ENCODE results near the gene PGS1. TPM values are rescaled to one million over a fixed set of nuclear protein-coding genes. Genes with fewer than 3 reads are reported as not detected.

The PGS1 gene
- total RNA-seq, 2 experiments from 2014 or later = 69.0 to 73.1 TPM

DNA sequence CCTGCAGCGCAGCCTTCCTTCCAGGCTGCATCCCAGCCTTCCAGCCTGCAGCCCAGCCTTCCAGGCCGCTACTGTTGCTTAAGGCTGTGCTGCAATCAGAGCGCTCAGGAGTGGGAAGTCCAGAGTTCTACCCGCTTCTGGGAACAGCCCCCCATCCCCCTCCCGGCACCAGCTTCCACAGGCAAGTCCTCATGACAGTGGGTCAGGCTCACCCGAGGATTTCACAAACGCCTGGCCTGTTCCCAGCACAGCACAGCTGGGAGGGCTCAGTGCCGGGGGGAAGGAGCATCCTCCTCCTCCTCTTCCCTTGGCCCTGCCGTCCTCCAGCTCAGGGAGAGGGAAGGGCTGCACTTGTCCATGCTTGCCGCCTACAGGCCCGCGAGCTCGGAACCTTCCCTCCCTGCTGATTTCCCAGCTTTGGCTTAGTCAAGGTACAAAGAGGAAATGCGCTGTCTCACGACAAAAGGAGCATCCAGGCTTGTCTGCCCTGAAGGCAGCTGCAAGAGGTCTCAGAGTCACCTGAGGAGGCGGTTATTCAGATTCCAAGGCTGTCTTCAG, 26.9 kb upstream of the PGS1 start:
- CTCF ChIA-PET = no interaction called here
- Mint-ChIP-seq H3K27me3 (ENCODE audit: low read depth) (no peaks in the 10 kb centered on the region), H3K9me3 (no peaks in the 10 kb centered on the region), H3K4me3 (peak overlapping the region; percentile 18), H3K36me3 (ENCODE audit: low read depth) (peaks cover 22% of the 10 kb centered on the region), H3K4me1 (ENCODE audit: low read depth) (peaks cover 71% of the 10 kb centered on the region), H3K27ac (no peak overlapping the region)
- intact Hi-C loops (cut with micrococcal nuclease) = no loop called here
- no peak for DNase-seq

DNA sequence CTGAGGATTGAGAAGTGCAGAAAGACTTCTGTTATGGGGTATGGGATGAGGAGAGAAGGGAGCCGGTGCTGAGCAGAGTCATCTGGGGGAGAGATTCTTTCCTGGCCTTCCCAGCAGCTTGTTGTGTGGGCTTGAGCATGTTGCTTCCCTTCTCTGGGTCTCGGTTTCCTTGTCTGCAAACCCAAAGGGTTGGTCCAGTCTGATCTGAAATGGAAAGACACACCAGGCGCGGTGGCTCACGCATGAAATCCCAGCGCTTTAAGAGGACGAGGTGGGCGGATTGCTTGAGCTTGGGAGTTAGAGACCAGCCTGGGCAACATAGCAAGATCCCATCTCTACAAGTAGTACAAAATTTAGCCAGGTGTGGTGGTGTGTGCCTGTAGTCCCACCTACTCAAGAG, 24.6 kb upstream of the PGS1 start:
- H3K4me3 Mint-ChIP-seq = peak overlapping the region; percentile 73
- CTCF ChIA-PET = interaction anchor here (0.9 kb wide), 1 partner anchor 18 kb away, joined by 3 read pairs; no protein-coding TSS in a partner anchor
- H3K36me3 Mint-ChIP-seq (ENCODE audit: low read depth) = peaks cover 44% of the 10 kb centered on the region
- H3K4me1 Mint-ChIP-seq (ENCODE audit: low read depth) = peaks cover 52% of the 10 kb centered on the region
- no peak for DNase-seq
- no peaks in the 10 kb centered on the region for H3K9me3 Mint-ChIP-seq
- intact Hi-C loops (cut with micrococcal nuclease) = no loop called here
- H3K27ac Mint-ChIP-seq = peak overlapping the region; percentile 36
- H3K27me3 Mint-ChIP-seq (ENCODE audit: low read depth) = no peaks in the 10 kb centered on the region

GRCh38 chr17:78355045-78355641, 23.3 kb upstream of the PGS1 start:
- CTCF ChIA-PET = no interaction called here
- DNase-seq = peak; percentile 78
- Mint-ChIP-seq H3K4me3 (peak overlapping the region; percentile 92), H3K36me3 (ENCODE audit: low read depth) (peaks cover 50% of the 10 kb centered on the region), H3K9me3 (no peaks in the 10 kb centered on the region), H3K27me3 (ENCODE audit: low read depth) (no peaks in the 10 kb centered on the region), H3K4me1 (ENCODE audit: low read depth) (peaks cover 47% of the 10 kb centered on the region), H3K27ac (peak overlapping the region; percentile 98)
- intact Hi-C loops (cut with micrococcal nuclease) = loop anchor here (5.0 kb wide), 2 partner anchors 228 to 422 kb away; partner anchors contain the start of gene TMC6

- H3K4me1 Mint-ChIP-seq (ENCODE audit: low read depth) = peaks cover 42% of the 10 kb centered on the region
- intact Hi-C loops (cut with micrococcal nuclease) = loop anchor here (1.0 to 5.0 kb wide), 7 partner anchors 12 to 422 kb away; partner anchors contain the start of gene TMC6
- no peak for DNase-seq
- CTCF ChIA-PET = interaction anchor here (1.0 to 1.1 kb wide), 2 partner anchors 9 to 66 kb away, joined by 3 read pairs; no protein-coding TSS in a partner anchor
- no peaks in the 10 kb centered on the region for H3K27me3 Mint-ChIP-seq (ENCODE audit: low read depth)
- H3K9me3 Mint-ChIP-seq = no peaks in the 10 kb centered on the region
- peak overlapping the region; percentile 98 for H3K27ac Mint-ChIP-seq
- peaks cover 50% of the 10 kb centered on the region for H3K36me3 Mint-ChIP-seq (ENCODE audit: low read depth)
- H3K4me3 Mint-ChIP-seq = peak overlapping the region; percentile 92
Observed at GRCh38 chr17:78355701-78356100, 22.7 kb upstream of the PGS1 start.

DNA sequence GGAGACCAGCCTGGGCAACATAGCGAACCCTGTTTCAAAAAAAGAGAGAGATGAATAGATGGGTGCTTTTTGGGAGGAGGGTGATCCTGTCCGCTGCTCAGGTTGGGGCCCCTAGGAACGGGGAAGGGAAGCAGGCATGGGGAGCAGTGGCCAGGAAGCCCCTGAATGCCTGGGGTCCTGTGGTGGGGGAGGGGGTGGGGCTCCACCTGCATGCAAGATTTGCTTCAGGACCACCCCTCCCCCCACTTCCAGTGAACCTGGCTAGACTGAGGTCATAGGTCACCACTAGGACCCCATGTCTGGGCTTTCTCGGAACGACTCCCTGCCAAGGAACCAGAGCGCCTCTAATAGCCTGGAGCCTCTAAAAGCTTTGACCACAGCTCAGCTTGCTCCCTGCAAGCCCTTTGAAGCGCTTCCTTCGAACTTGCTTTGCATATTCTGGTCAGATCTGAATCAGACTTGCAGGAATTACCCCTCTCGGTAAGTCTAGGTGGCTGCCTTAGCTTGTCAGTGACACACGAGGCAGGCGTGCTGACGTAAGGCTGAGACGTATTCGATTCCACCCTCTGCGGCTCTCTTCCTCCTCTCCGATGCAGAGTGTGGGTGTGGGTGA, 22.2 kb upstream of the PGS1 start:
- Mint-ChIP-seq H3K4me3 (peak overlapping the region; percentile 92), H3K36me3 (ENCODE audit: low read depth) (peaks cover 50% of the 10 kb centered on the region), H3K27me3 (ENCODE audit: low read depth) (no peaks in the 10 kb centered on the region), H3K4me1 (ENCODE audit: low read depth) (peaks cover 47% of the 10 kb centered on the region), H3K27ac (peak overlapping the region; percentile 98), H3K9me3 (no peaks in the 10 kb centered on the region)
- DNase-seq = peak; percentile 97
- intact Hi-C loops (cut with micrococcal nuclease) = loop anchor here (1.0 to 5.0 kb wide), 7 partner anchors 13 to 421 kb away; partner anchors contain the start of gene TMC6
- CTCF ChIA-PET = interaction anchor here (1.0 to 1.1 kb wide), 2 partner anchors 8 to 65 kb away, joined by 3 read pairs; no protein-coding TSS in a partner anchor

GRCh38 chr17:78357177-78357586, 21.3 kb upstream of the PGS1 start:
- Mint-ChIP-seq H3K4me1 (ENCODE audit: low read depth) (peaks cover 42% of the 10 kb centered on the region), H3K9me3 (no peaks in the 10 kb centered on the region), H3K36me3 (ENCODE audit: low read depth) (peaks cover 50% of the 10 kb centered on the region), H3K27me3 (ENCODE audit: low read depth) (no peaks in the 10 kb centered on the region), H3K4me3 (peak overlapping the region; percentile 92), H3K27ac (peak overlapping the region; percentile 98)
- CTCF ChIA-PET = no interaction called here
- peak; percentile 53 for DNase-seq
- intact Hi-C loops (cut with micrococcal nuclease) = loop anchor here (5.0 kb wide), 2 partner anchors 230 to 420 kb away; partner anchors contain the start of gene TMC6

GRCh38 chr17:78357672-78358537, 20.5 kb upstream of the PGS1 start:
- H3K27me3 Mint-ChIP-seq (ENCODE audit: low read depth) = peaks cover 2% of the 10 kb centered on the region
- H3K4me1 Mint-ChIP-seq (ENCODE audit: low read depth) = peaks cover 43% of the 10 kb centered on the region
- peaks cover 50% of the 10 kb centered on the region for H3K36me3 Mint-ChIP-seq (ENCODE audit: low read depth)
- CTCF ChIA-PET = interaction anchor here (0.8 to 3.9 kb wide), 7 partner anchors 12 to 107 kb away, joined by 3 to 35 read pairs (median 3); no protein-coding TSS in a partner anchor
- DNase-seq = no peak
- intact Hi-C loops (cut with micrococcal nuclease) = loop anchor here (5.0 kb wide), 2 partner anchors 231 to 419 kb away; partner anchors contain the start of gene TMC6
- H3K27ac Mint-ChIP-seq = peak overlapping the region; percentile 98
- no peaks in the 10 kb centered on the region for H3K9me3 Mint-ChIP-seq
- H3K4me3 Mint-ChIP-seq = peak overlapping the region; percentile 92

GRCh38 chr17:78358538-78359320, 19.7 kb upstream of the PGS1 start:
- H3K4me3 Mint-ChIP-seq = peak overlapping the region; percentile 92
- peaks cover 50% of the 10 kb centered on the region for H3K36me3 Mint-ChIP-seq (ENCODE audit: low read depth)
- H3K4me1 Mint-ChIP-seq (ENCODE audit: low read depth) = peaks cover 39% of the 10 kb centered on the region
- no peaks in the 10 kb centered on the region for H3K9me3 Mint-ChIP-seq
- CTCF ChIA-PET = interaction anchor here (0.8 to 3.9 kb wide), 6 partner anchors 26 to 108 kb away, joined by 3 to 35 read pairs (median 4); no protein-coding TSS in a partner anchor
- no peak for DNase-seq
- H3K27me3 Mint-ChIP-seq (ENCODE audit: low read depth) = peaks cover 5% of the 10 kb centered on the region
- H3K27ac Mint-ChIP-seq = peak overlapping the region; percentile 98
- intact Hi-C loops (cut with micrococcal nuclease) = loop anchor here (5.0 kb wide), 2 partner anchors 231 to 419 kb away; partner anchors contain the start of gene TMC6

GRCh38 chr17:78359321-78359996, 19.0 kb upstream of the PGS1 start:
- CTCF ChIA-PET = interaction anchor here (1.5 to 3.9 kb wide), 4 partner anchors 57 to 108 kb away, joined by 8 to 35 read pairs (median 10); no protein-coding TSS in a partner anchor
- intact Hi-C loops (cut with micrococcal nuclease) = loop anchor here (5.0 kb wide), 2 partner anchors 232 to 418 kb away; partner anchors contain the start of gene TMC6
- Mint-ChIP-seq H3K4me3 (peak overlapping the region; percentile 92), H3K27me3 (ENCODE audit: low read depth) (peaks cover 5% of the 10 kb centered on the region), H3K9me3 (no peaks in the 10 kb centered on the region), H3K4me1 (ENCODE audit: low read depth) (peaks cover 38% of the 10 kb centered on the region), H3K36me3 (ENCODE audit: low read depth) (peaks cover 44% of the 10 kb centered on the region), H3K27ac (peak overlapping the region; percentile 89)
- peak; percentile 53 for DNase-seq

DNA sequence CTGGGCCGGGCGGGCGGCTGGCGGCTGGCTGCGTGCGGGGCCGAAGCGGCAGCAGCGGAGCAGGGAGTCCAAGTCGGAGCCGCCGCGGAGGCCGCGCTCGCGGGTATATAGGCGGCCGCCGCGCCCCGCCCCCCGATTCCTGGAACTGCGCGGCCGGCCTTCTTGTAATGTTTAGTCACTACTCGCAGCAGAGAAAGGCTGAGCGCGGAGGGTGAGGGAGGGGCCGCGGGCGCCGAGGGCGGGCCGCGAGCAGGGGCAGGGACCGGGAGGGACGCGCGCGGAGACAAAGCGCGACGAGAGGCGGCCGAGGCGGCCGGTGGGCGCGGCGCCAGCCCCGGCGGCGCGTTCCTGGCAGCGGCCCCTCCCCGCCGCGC, 18.5 kb upstream of the PGS1 start, which contains the start of gene SOCS3:
Gene SOCS3 (minus strand): TSS at position 81 of the 374 bp plus-strand sequence. CDS start 982 bp downstream, outside the sequence.
- CTCF ChIA-PET = interaction anchor here (0.9 to 4.5 kb wide), 12 partner anchors 10 to 109 kb away, joined by 4 to 36 read pairs (median 9); partner anchors contain the start of gene PGS1
- no peaks in the 10 kb centered on the region for H3K9me3 Mint-ChIP-seq
- intact Hi-C loops (cut with micrococcal nuclease) = loop anchor here (1.0 to 10.0 kb wide), 8 partner anchors 46 to 480 kb away; partner anchors contain the start of genes TMC6 and USP36
- H3K4me1 Mint-ChIP-seq (ENCODE audit: low read depth) = peaks cover 39% of the 10 kb centered on the region
- peak within 1 kb of the TSS; percentile 92 for H3K4me3 Mint-ChIP-seq
- peaks cover 44% of the 10 kb centered on the region for H3K36me3 Mint-ChIP-seq (ENCODE audit: low read depth)
- peak; percentile 98 for DNase-seq
- peaks cover 5% of the 10 kb centered on the region for H3K27me3 Mint-ChIP-seq (ENCODE audit: low read depth)
- peak within 1 kb of the TSS; percentile 98 for H3K27ac Mint-ChIP-seq

All from activated naive CD4-positive, alpha-beta T cell treated with anti-CD3 and anti-CD28 coated beads for 36 hours (primary cell).